GM12878 (cell line): ENCODE measurements around the gene SLC29A1. TPM values are rescaled to one million over a fixed set of nuclear protein-coding genes. Genes with fewer than 3 reads are reported as not detected.

Source experiments
- ATAC-seq: fragments of 200-7000 bp; cut with Tn5 transposase; 3 replicates; pipeline ENCODE4 v1.9.1; 2020; ENCODE audit warnings: mild to moderate bottlenecking, moderate library complexity
- BruUV-seq: library from RNA; stranded (reverse); fragments of 400-500 nt; replicated peaks from 2 replicates; lab custom pipeline; 2021; lab: Mats Ljungman, UMichigan
- CTCF ChIA-PET: fragments of 300-600 bp; sonication (Branson Sonifier 250); formaldehyde crosslinking; extraction: SDS; loops from one replicate; lab custom pipeline; 2021; ENCODE audit warnings: inconsistent platforms; lab: Yijun Ruan, JAX
- POLR2A ChIA-PET: fragments of 350-600 bp; formaldehyde crosslinking; extraction: SDS; loops from one replicate; lab custom pipeline; 2021; ENCODE audit warnings: inconsistent platforms; lab: Charles Lee
- RAD21 ChIA-PET: fragments of 300-600 bp; sonication (Branson Sonifier 250); formaldehyde crosslinking; loops from one replicate; lab custom pipeline; 2023; ENCODE audit warnings: antibody characterized with exemption; ENCODE audit not compliant: unreplicated experiment; lab: Charles Lee
- SMC1A ChIA-PET: fragments of 300-600 bp; sonication (Branson Sonifier 250); formaldehyde crosslinking; loops from one replicate; lab custom pipeline; 2023; ENCODE audit not compliant: unreplicated experiment, uncharacterized antibody; lab: Charles Lee
- DNase-seq: peaks from one replicate; pipeline ENCODE4 v3.0.0-alpha.2; 2011; ENCODE audit warnings: low read depth, low spot score
- FAIRE-seq: peaks from 3 replicates; lab custom pipeline; 2011; peaks lifted over from hg19 to GRCh38; lab: Jason Lieb, UNC
- H2AFZ ChIP-seq: 2 replicates; pipeline ENCODE4 v1.6.0; 2011; ENCODE audit warnings: low read depth, low read length, control low read depth; ENCODE audit not compliant: control insufficient read depth
- H3K27ac ChIP-seq: 2 replicates; pipeline ENCODE4 v1.5.1; 2011; ENCODE audit warnings: control low read depth; ENCODE audit not compliant: control insufficient read depth, insufficient read depth
- H3K27me3 ChIP-seq, 2 experiments: replicated peaks in 1 of 2; 2 replicates each; pipeline versions ENCODE4 v1.6.0 to v1.6.1; 2011; ENCODE audit warnings: low read length in 1 of 2; ENCODE audit not compliant: control insufficient read depth in 2 of 2, insufficient read depth in 2 of 2
- H3K36me3 ChIP-seq, 2 experiments: 2 replicates each; pipeline ENCODE4 v1.5.1; 2011; ENCODE audit warnings: low read length in 1 of 2; ENCODE audit not compliant: control insufficient read depth in 2 of 2, insufficient read depth in 2 of 2
- H3K4me1 ChIP-seq: 2 replicates; pipeline ENCODE4 v1.6.1; 2011; ENCODE audit warnings: mild to moderate bottlenecking, low read length, moderate library complexity, mixed read lengths; ENCODE audit not compliant: control insufficient read depth, insufficient read depth
- H3K4me2 ChIP-seq: 2 replicates; pipeline ENCODE4 v1.6.0; 2011; ENCODE audit warnings: control low read depth; ENCODE audit not compliant: control insufficient read depth, insufficient read depth
- H3K4me3 ChIP-seq: fragments of 200-600 bp; sonication (generic); 2 replicates; pipeline ENCODE4 v1.5.1; 2016
- H3K79me2 ChIP-seq: 2 replicates; pipeline ENCODE4 v1.6.0; 2011; ENCODE audit warnings: low read length; ENCODE audit not compliant: control insufficient read depth, insufficient read depth
- H3K9ac ChIP-seq: 2 replicates; pipeline ENCODE4 v1.8.0; 2011; ENCODE audit warnings: low read length, control low read depth, mixed read lengths; ENCODE audit not compliant: control insufficient read depth, insufficient read depth
- H3K9me3 ChIP-seq: replicated peaks from 3 replicates; pipeline ENCODE4 v1.5.1; 2011; ENCODE audit warnings: mild to moderate bottlenecking, low read length; ENCODE audit not compliant: control insufficient read depth, insufficient read depth
- H4K20me1 ChIP-seq: 2 replicates; pipeline ENCODE4 v1.6.0; 2011; ENCODE audit not compliant: control insufficient read depth, insufficient read depth
- ATF7 ChIP-seq: fragments of 450-650 bp; IDR thresholded peaks from 2 replicates; pipeline ENCODE4 v1.6.1; 2016; ENCODE audit warnings: low read depth, mild to moderate bottlenecking
- IRF3 ChIP-seq: fragments of 450-650 bp; IDR thresholded peaks from 2 replicates; pipeline ENCODE4 v1.6.1; 2014; ENCODE audit warnings: mild to moderate bottlenecking
- LARP7 ChIP-seq: fragments of 450-650 bp; IDR thresholded peaks from 2 replicates; pipeline ENCODE4 v1.6.1; 2017; ENCODE audit warnings: mild to moderate bottlenecking
- SP1 ChIP-seq: IDR thresholded peaks from one replicate; pipeline ENCODE4 v1.6.1; 2011; ENCODE audit warnings: low read depth, low read length
- SPI1 ChIP-seq: IDR thresholded peaks from 2 replicates; pipeline ENCODE4 v1.6.1; 2011; ENCODE audit warnings: low read depth, mild to moderate bottlenecking, low read length, moderate library complexity, borderline replicate concordance; ENCODE audit not compliant: insufficient read depth
- YY1 ChIP-seq: IDR thresholded peaks from 2 replicates; pipeline ENCODE4 v1.6.1; 2011; ENCODE audit warnings: low read depth, mild to moderate bottlenecking, low read length
- WGBS: methylation state at CpG from one replicate; pipeline ENCODE4 v1.1.6; 2016; ENCODE audit warnings: low lambda C conversion rate; ENCODE audit not compliant: insufficient replicate concordance, insufficient coverage; ENCODE audit errors: missing lambda C conversion rate; 5-methylcytosine and 5-hydroxymethylcytosine counted together
- in situ Hi-C: fragments of 300-500 bp; cut with MboI; formaldehyde crosslinking; loops from 9 replicates; pipeline ENCODE4 v1.14.3; 2018; ENCODE audit warnings: mixed read lengths
- intact Hi-C: fragments of 100-400 bp; cut with micrococcal nuclease; formaldehyde crosslinking; loops from one replicate; pipeline ENCODE4 v1.14.2; 2022; ENCODE audit not compliant: unreplicated experiment
- polyA plus RNA-seq, 11 experiments: library from polyadenylated mRNA; depleted of rRNA in 4 of 11; unstranded in 6 of 11; stranded (reverse) in 5 of 11; fragments of >200 nt; fragmentation: Nextera tagmentation in 4 of 11; fragmentation: Illumina TruSeq in 1 of 11; extraction: Ambion mirVana in 4 of 11; extraction: Trizol in 1 of 11; gene quantifications; 1 replicate in 1 of 11; 2 replicates in 10 of 11; pipeline versions ENCODE4 v1.2.1 to v1.2.3, GENCODE V29; 2011 to 2016; ENCODE audit warnings: inconsistent platforms in 2 of 11, missing spikeins in 2 of 11, low read depth in 1 of 11
- total RNA-seq, 4 experiments: library from RNA; depleted of rRNA in 3 of 4; stranded (reverse); fragments of >200 nt in 3 of 4; fragmentation: Illumina TruSeq in 1 of 4; extraction: Trizol in 1 of 4; gene quantifications; 2 replicates each; pipeline versions ENCODE4 v1.2.1 to v1.2.3, GENCODE V29; 2013 to 2021
- TF ChIP-seq, protein P1 (sequence below): fragments of 450-650 bp; IDR thresholded peaks from 2 replicates; pipeline ENCODE4 v1.6.1; 2016; ENCODE audit warnings: mild to moderate bottlenecking

The SLC29A1 gene
- total and polyA plus RNA-seq, 10 of the 15 experiments (the other 5 are each of a cell fraction or from before 2014, with no cell fraction given): 10.0 to 132 (median 93.4) TPM

DNA sequence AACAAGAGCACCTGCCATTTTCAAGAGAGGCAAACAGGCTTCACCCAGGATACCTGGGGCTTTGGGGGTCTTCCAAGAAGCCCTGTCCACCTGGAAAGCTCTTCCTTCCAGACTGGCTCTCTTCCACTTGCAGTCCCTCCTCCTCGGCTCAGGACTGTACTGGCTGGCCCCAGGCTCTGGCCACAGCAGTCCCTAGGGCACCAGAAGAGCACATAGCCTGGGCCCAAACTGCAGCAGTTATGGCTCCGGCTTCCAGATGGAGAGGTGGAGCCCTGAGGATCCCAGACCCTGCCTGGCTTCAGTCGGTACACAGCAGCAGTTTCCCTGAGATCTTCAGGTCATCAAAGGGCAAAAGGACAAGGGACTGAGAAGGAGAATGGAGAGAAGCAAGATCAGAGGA lies 35.5 kb downstream of the SLC29A1 start:
- Histone ChIP-seq H3K9me3 (no peaks in the 10 kb centered on the region), H3K4me3 (peak overlapping the region; percentile 30), H3K27me3 (no peaks in the 10 kb centered on the region), H4K20me1 (peaks cover 4% of the 10 kb centered on the region; the same call in 1 of the 2 replicates), H3K79me2 (peaks cover 87% of the 10 kb centered on the region), H3K27ac (peak overlapping the region; percentile 99), H3K9ac (peak overlapping the region; percentile 90), H3K4me2 (peak overlapping the region; percentile 98), H2AFZ (no peak overlapping the region), H3K36me3 (peaks cover 26 to 27% of the 10 kb centered on the region in 2 experiments), H3K4me1 (peaks cover 68% of the 10 kb centered on the region)
- ATAC-seq (no peak), FAIRE-seq (no peak), DNase-seq (no peak)
- SMC1A ChIA-PET: no interaction called here
- WGBS: 43% methylated on average over 3 of the region's 3 CpGs
- intact Hi-C loops: no loop called here
- RAD21 ChIA-PET: interaction anchor here (0.6 to 4.8 kb wide), 2 partner anchors 9 to 12 kb away, joined by 5 to 28 read pairs; partner anchors contain the start of gene HSP90AB1
- CTCF ChIA-PET: interaction anchor here (0.7 to 1.3 kb wide), 2 partner anchors 11 to 86 kb away, joined by 3 to 4 read pairs; no protein-coding TSS in a partner anchor
- in situ Hi-C loops: no loop called here
- POLR2A ChIA-PET: interaction anchor here (1.2 to 10.7 kb wide), 2 partner anchors 12 to 34 kb away, joined by 3 to 131 read pairs; partner anchors contain the start of gene HSP90AB1
- TF ChIP-seq YY1 (0 out of 2 replicates have a peak, but pooled peaks have one; percentile 1), SP1 (no peak)
- BruUV-seq: no TSS peak

GRCh38 chr6:44260011-44260410 lies 36.6 kb downstream of the SLC29A1 start:
- peak overlapping the region; percentile 98 for H3K4me2 ChIP-seq
- peaks cover 65% of the 10 kb centered on the region for H3K4me1 ChIP-seq
- TF ChIP-seq ATF7 (no peak), IRF3 (no peak), SPI1 (peak; percentile 6; the same call in 1 of the 2 replicates), LARP7 (0 out of 2 replicates have a peak, but pooled peaks have one; percentile 14)
- TF ChIP-seq, protein P1, sequence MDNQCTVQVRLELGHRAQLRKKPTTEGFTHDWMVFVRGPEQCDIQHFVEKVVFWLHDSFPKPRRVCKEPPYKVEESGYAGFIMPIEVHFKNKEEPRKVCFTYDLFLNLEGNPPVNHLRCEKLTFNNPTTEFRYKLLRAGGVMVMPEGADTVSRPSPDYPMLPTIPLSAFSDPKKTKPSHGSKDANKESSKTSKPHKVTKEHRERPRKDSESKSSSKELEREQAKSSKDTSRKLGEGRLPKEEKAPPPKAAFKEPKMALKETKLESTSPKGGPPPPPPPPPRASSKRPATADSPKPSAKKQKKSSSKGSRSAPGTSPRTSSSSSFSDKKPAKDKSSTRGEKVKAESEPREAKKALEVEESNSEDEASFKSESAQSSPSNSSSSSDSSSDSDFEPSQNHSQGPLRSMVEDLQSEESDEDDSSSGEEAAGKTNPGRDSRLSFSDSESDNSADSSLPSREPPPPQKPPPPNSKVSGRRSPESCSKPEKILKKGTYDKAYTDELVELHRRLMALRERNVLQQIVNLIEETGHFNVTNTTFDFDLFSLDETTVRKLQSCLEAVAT: peak; percentile 9; the same call in 1 of the 2 replicates
- no peak overlapping the region for H2AFZ ChIP-seq
- ChIA-PET CTCF (interaction anchor here (0.9 to 1.5 kb wide), 3 partner anchors 8 to 53 kb away, joined by 3 read pairs; partner anchors contain the start of gene AARS2), POLR2A (interaction anchor here (0.6 to 10.7 kb wide), 3 partner anchors 9 to 20 kb away, joined by 5 to 131 read pairs (median 9); partner anchors contain the start of gene HSP90AB1), RAD21 (interaction anchor here (0.6 kb wide), 1 partner anchor 13 kb away, joined by 3 read pairs; the partner anchor contains the start of gene HSP90AB1), SMC1A (interaction anchor here (0.6 kb wide), 1 partner anchor 12 kb away, joined by 3 read pairs; no protein-coding TSS in a partner anchor)
- peak overlapping the region; percentile 90 for H3K9ac ChIP-seq
- in situ Hi-C loops (no loop called here), intact Hi-C loops (no loop called here)
- no peak for FAIRE-seq
- H3K79me2 ChIP-seq: peaks cover 90% of the 10 kb centered on the region
- peak overlapping the region; percentile 30; the same call in 1 of the 2 replicates for H3K4me3 ChIP-seq
- no peak for DNase-seq
- no peaks in the 10 kb centered on the region for H3K9me3 ChIP-seq
- H4K20me1 ChIP-seq: peaks cover 4% of the 10 kb centered on the region; the same call in 1 of the 2 replicates
- WGBS: 44% methylated on average over 8 of the region's 8 CpGs
- H3K27ac ChIP-seq: peak overlapping the region; percentile 99
- peaks cover 16 to 21% of the 10 kb centered on the region in 2 experiments for H3K36me3 ChIP-seq
- no TSS peak for BruUV-seq
- no peak for ATAC-seq
- no peaks in the 10 kb centered on the region for H3K27me3 ChIP-seq
